ENCODE data around the gene RBMS1. TPM values are rescaled to one million over a fixed set of nuclear protein-coding genes. Genes with fewer than 3 reads are reported as not detected.

The RBMS1 gene
- total and polyA plus RNA-seq, 4 donors, result 49.5 to 215 (median 76.3) TPM

DNA sequence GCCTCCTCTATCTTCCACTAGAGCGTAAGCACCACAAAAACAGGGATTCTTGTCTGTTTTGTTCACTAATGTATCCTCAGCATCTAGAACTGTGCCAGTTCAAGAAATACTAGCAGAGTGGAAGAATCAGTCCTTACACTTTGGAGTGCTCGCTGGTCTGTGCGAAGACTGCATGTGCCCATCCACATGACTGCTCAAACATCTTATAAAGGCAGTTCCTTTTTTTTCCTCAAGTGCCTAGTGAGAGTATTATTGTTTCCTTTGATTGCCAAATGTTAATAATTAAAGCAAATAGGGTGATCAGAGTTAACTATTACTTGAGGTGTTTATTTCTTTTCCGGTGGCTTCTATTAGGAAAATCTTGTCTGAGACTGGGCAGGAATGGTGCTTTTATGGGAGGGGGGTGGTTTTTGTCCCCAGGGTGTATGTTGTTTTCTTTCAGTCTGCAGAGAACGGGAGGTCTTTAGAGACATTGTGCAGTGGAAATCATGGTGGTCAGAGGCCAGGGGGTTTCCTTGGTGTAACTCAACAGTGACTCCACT is 247.9 kb downstream of the RBMS1 start:
- TF ChIP-seq CTCF (IDR thresholded peaks at IDR 0.05; ENCODE audit: control extremely low read depth, extremely low read depth), result no peak
- no peaks in the 10 kb centered on the region for H3K36me3 ChIP-seq (ENCODE audit: control insufficient read depth in 4 of 4, insufficient read depth in 4 of 4, low read length in 4 of 4)
- H3K9me3 ChIP-seq (ENCODE audit: control insufficient read depth in 4 of 4, insufficient read depth in 3 of 4, low read length in 3 of 4), result no peaks in the 10 kb centered on the region
- no peak overlapping the region for H3K9ac ChIP-seq (ENCODE audit: insufficient read depth in 1 of 2, low read length in 2 of 2)
- H3K27me3 ChIP-seq (ENCODE audit: control insufficient read depth in 3 of 3, insufficient read depth in 3 of 3, low read length in 2 of 3), result no peaks in the 10 kb centered on the region
- no peak for DNase-seq
- 72 to 82% methylated on average over 5 of the region's 5 CpGs for WGBS, 2 donors
- peak overlapping the region in 1 of 2 donors; percentile 71 for H3K27ac ChIP-seq (ENCODE audit: low read depth in 1 of 2, low read length in 1 of 2)
- H3K4me1 ChIP-seq (ENCODE audit: control insufficient read depth in 5 of 5, insufficient read depth in 5 of 5, low read length in 5 of 5), result peaks cover 5 to 12% (median 6%) of the 10 kb centered on the region in 5 donors
- no peak overlapping the region for H3K4me3 ChIP-seq
- peak; percentile 57 for ATAC-seq (ENCODE audit: insufficient read depth, low FRiP score)

DNA sequence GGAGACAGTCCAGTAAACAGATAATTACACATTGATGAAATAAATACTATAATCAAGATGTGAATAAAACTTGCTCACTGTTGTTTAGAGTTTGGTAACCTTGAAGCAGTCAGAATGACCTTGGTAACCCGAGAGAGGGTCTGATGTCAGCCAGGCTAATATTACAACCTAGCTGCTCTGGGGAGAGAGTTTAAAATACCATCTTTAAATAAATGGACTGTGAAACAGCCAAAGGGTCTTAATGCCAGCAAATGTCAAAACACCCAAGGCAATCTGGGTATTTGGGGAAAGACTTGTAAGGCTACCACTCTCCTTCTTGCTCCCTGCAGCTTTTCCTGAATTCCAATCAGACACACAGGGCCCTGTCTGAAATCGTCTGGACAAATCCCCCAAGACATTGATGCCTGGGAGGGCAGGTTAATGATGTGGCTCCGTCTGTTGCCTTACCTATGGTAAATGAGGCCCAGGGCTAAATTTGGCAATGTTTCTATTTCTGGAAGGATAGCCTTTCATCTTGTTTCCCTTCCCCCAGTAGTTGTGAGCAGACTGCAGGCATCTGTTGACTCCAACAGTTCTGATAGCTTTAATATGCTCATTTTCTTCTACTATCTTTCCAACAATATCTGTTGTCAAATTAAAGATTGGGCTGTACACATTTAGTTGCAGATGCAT is 250.6 kb downstream of the RBMS1 start:
- Histone ChIP-seq H3K36me3 (ENCODE audit: control insufficient read depth in 4 of 4, insufficient read depth in 4 of 4, low read length in 4 of 4) (no peaks in the 10 kb centered on the region), H3K9me3 (ENCODE audit: control insufficient read depth in 4 of 4, insufficient read depth in 3 of 4, low read length in 3 of 4) (no peaks in the 10 kb centered on the region), H3K4me1 (ENCODE audit: control insufficient read depth in 5 of 5, insufficient read depth in 5 of 5, low read length in 5 of 5) (peaks cover 5 to 12% (median 8%) of the 10 kb centered on the region in 5 donors), H3K27me3 (ENCODE audit: control insufficient read depth in 3 of 3, insufficient read depth in 3 of 3, low read length in 2 of 3) (no peaks in the 10 kb centered on the region), H3K4me3 (no peak overlapping the region), H3K9ac (ENCODE audit: insufficient read depth in 1 of 2, low read length in 2 of 2) (no peak overlapping the region), H3K27ac (ENCODE audit: low read depth in 1 of 2, low read length in 1 of 2) (peak overlapping the region in 1 of 2 donors; percentile 55)
- WGBS, 2 donors, result 66 to 76% methylated on average over 3 of the region's 3 CpGs
- ATAC-seq (ENCODE audit: insufficient read depth, low FRiP score) (no peak), DNase-seq (peak in 2 of 3 donors; percentile 37 to 50)
- no peak for TF ChIP-seq CTCF (IDR thresholded peaks at IDR 0.05; ENCODE audit: control extremely low read depth, extremely low read depth)

- Histone ChIP-seq H3K36me3 (ENCODE audit: control insufficient read depth in 4 of 4, insufficient read depth in 4 of 4, low read length in 4 of 4) (no peaks in the 10 kb centered on the region), H3K9ac (ENCODE audit: insufficient read depth in 1 of 2, low read length in 2 of 2) (no peak overlapping the region), H3K27me3 (ENCODE audit: control insufficient read depth in 3 of 3, insufficient read depth in 3 of 3, low read length in 2 of 3) (no peaks in the 10 kb centered on the region), H3K27ac (ENCODE audit: low read depth in 1 of 2, low read length in 1 of 2) (peak overlapping the region; percentile 64 to 77), H3K9me3 (ENCODE audit: control insufficient read depth in 4 of 4, insufficient read depth in 3 of 4, low read length in 3 of 4) (no peaks in the 10 kb centered on the region), H3K4me1 (ENCODE audit: control insufficient read depth in 5 of 5, insufficient read depth in 5 of 5, low read length in 5 of 5) (peaks cover 5 to 12% (median 8%) of the 10 kb centered on the region in 5 donors), H3K4me3 (no peak overlapping the region)
- WGBS, 2 donors, result 51 to 68% methylated on average over 4 of the region's 4 CpGs
- TF ChIP-seq CTCF (IDR thresholded peaks at IDR 0.05; ENCODE audit: control extremely low read depth, extremely low read depth), result no peak
- ATAC-seq (ENCODE audit: insufficient read depth, low FRiP score), result peak; percentile 64
- DNase-seq, result peak in 1 of 3 donors; percentile 37
Observed at GRCh38 chr2:160241251-160242137, 252.1 kb downstream of the RBMS1 start.

Measured in lung (tissue), 12 donors.